ENCODE results near the gene GDPD2.

The GDPD2 gene

DNA sequence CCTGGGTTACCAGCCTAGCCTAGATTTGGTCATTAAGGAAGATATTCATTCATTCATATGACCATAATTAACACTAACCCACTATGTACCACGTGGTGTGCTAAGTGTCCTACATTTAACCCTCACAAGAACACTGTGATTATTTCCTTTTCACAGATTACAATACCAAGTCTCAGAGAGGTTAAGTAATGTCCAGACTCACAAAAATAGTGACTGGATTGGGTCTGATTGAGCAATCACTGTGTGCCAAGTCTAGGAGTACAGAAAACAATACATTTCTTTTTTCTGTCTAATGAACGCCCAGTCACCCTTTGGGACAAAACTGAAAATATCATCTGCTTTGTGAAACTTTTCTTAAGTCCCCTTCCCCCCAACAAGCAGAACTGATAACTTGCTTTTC lies 13.9 kb downstream of the GDPD2 start:
- DNase-seq (ENCODE audit: low read depth in 2 of 2): no peak

- DNase-seq (ENCODE audit: low read depth in 2 of 2): no peak
Measured at GRCh38 chrX:70437921-70438665, 15.0 kb downstream of the GDPD2 start.

- no peak for DNase-seq (ENCODE audit: low read depth in 2 of 2)
Measured at GRCh38 chrX:70439016-70439415, 15.9 kb downstream of the GDPD2 start.

DNA sequence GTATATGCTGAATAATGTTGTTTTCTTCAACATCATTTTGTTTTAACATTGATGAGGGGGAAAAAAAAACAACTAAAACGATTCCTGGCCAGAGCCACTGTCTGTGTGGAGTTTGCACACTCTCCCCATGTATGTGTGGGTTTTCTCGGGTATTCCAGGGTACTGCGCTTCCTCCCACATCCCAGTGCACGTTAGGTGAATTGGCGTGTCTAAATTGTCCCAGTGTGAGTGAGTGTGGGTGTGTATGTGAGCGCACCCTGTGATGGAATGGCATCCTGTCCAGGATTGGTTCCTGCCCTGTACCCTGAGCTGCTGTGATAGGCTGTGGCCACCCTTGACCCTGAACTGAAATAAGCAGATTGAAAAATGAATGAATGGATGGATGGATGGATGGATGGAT lies 19.1 kb downstream of the GDPD2 start:
- DNase-seq (ENCODE audit: low read depth in 2 of 2): no peak

DNA sequence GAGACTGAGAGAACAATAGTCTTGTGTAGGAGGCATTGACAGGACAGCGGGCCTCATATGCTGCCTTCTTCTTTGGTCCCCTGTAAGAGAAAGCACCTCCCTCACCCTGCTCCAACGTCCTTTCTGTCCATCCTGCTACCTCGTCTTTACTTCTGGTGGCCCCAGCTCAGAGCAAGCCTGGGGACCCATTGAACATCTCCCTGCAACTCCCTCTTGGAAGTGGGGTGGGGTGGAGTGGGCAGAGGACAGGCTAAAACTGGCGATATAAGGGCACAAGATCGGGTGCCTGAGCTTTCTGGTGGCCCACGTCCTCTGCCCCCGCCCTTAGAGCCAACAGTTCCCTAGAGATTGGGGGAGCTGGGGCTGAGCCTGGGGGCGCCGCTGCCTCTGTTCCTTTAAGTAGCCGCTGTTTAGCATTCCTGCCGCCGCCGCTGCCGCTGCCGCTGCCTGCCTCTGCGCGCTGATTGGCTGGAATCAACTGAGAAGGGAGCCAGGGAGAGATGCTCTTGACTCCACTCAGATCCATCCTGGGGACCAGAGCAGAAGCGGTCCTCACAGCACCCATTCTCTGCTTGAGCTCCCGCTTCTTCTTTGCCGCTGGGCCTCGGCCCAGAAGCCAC lies 21.3 kb downstream of the GDPD2 start, which contains the start of gene DLG3:
Gene DLG3 (plus strand): TSS at position 510 of the 620 bp plus-strand sequence. CDS start 367 bp downstream, outside the sequence.
- no peak for DNase-seq (ENCODE audit: low read depth in 2 of 2)

GRCh38 chrX:70444946-70445656 lies 22.0 kb downstream of the GDPD2 start:
- no peak for DNase-seq (ENCODE audit: low read depth in 2 of 2)

DNA sequence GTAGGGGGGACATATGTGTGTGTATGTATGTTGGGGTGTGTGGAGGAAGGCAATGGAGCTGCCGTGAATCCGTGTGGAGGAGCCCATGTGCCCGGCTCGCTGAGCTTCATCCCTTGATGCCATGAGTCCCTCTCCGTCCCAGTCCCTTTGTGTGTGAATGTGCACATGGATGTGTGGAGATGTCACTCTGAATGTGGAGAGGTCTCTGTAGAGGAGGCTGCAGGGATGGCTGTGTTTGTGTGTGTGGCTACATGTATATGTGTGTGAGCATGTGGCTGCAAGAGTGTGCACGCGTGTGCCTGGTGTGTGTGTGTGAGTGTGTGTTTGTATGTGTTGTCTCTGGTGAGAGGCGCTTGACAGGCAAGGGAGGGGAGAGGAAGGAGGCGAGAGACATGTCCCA lies 22.8 kb downstream of the GDPD2 start:
- no peak for DNase-seq (ENCODE audit: low read depth in 2 of 2)

DNA sequence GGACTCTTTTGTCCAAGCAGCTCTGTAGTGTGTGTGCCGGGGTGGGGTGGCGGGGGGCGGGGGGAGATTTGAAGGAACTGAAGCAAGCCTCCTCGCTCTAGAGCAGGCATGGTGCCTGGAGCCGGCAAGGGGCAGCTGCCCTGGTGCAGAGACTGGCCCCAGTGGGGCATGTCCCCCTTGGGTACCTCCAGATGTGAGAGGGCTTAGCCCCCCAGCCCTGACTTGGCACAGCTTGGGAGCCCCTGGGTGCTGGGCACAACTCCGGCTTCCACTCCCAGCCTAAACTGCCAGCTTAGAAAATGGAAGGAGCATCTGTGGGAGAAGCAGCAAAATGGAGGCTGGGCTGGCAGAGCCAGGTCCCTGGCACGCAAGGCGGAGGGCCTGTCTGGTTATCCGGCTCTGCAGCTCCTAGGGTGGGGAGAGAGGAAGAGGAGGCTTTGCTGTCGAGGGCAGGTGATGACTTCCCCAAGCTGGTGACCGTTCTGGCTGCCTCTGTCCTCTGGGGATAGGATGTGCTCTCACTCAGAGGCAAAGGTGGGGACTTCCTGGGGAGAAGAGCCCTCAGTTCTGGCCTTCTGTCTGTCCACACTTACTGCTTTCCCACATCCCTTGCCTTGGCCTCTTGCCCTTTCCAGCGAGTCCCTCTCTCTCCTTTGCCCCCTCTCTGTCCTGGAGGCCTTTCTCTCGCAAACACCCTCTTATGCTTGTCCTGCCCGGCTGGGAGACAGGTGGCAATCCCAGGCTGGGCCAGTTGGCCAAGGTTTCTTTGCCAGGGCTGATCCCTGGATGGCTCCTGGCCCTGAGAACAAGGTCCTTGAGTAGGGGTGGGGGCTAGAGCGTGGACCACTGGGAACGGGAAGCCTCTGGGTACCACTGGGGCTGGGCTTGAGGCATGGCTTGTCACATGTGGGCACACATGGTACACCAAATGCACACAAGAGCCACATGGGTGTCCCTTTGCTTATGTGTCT lies 23.6 kb downstream of the GDPD2 start:
- no peak for DNase-seq (ENCODE audit: low read depth in 2 of 2)

GRCh38 chrX:70449457-70449966 lies 26.4 kb downstream of the GDPD2 start:
- DNase-seq (ENCODE audit: low read depth in 2 of 2): no peak

DNA sequence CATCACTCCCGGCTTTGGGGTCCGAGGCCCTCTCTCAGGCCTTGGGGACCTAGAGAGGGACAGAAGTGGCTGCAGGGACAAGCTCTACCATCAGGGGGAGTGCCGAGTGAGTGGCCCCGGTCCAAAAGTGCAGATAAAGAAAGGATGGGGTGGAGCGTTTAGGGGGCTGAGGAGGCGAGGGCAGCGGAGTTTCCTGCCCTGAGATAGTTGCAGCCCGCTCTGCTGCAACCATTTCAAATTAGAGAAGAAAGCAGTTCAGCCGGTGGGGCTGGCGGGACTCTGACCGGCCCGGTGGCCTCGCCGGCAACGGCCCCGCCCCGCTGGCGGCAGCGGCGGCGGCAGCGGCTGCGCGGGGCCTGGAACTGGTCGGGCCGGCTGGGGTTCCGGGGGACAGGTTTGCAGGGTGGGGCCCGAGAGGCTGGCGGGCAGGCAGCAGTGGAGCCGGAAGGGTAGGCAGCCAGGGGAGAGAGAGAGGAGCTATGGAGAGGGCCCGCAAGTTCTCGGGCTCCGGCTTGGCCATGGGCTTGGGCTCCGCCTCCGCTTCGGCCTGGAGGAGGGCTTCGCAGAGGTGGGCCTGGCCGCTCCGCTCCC lies 29.1 kb downstream of the GDPD2 start:
- no peak for DNase-seq (ENCODE audit: low read depth in 2 of 2)

DNA sequence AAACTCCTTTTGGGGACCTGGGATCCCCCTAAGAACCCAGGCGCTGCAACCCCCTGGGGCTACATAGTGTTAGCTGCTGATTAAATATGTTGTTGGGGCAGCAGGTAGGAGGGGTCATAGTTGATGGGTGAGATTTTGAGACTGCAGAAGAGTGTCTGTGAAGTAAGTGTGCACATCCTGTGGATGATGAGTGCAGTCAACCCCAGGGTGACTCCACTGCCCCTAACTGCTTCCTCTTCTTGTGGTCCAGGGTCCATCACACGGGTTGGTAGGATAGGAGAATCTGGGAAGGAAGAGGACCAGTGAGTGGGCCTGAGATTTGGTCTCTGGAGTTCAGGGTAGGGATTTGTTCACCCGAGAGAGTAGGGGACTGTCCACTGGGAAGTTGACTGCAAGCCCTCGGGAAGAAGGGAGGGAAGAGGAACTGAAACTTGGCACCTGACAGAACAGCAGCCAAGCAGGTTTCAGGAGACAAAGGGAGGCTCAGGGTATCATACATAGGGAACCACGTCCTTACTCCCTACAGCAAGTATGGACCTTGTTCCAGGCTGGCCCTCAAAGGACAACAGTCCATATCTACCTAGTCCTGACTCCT lies 30.0 kb downstream of the GDPD2 start:
- DNase-seq (ENCODE audit: low read depth in 2 of 2): no peak

DNA sequence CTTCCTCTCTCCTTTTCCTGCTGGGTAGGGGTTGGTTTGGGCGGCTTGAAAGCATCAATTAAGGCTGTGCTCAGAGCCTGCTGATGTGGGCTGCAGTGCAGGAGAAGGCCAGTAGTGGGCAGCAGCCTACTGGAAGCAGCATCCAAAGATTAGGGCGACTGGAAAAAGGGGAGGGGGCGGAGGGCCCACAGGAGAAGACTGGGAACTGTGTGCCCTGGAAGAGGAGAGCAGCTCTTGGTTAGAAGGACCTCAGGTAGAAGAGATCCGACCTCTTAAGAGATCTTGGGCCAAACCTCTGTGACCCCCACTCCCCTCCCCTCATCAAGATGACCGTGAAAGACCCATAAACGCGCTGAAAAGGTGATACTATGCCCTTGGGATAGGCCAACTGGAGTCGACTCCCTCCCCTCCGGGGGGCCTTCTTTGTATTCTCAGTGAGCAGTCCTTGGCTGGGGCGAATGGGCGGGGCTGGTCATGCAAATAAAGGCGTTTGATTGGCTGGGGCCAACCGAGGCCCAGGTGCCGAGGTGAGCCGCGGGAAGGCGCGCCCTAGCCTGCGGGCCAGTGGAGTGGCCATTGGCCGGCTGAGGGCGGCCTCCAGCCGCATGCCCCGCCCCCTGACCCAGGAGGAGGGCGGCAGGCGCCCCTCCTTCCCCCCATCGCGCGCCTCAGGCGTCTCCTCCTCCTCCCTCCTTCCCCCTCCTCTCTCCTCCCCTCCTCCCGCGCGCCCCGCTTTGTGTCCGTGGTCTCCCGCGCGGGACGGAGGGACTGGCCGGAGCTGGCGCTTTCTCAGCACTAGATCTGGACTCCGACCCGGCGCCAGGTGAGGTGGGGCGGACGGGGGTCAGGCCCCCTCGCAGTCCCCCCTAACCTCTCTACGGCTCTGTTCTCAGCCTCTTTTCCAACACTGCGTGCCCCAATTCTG lies 31.6 kb downstream of the GDPD2 start:
- no peak for DNase-seq (ENCODE audit: low read depth in 2 of 2)

- DNase-seq (ENCODE audit: low read depth in 2 of 2): no peak
Measured at GRCh38 chrX:70455366-70456202, 32.5 kb downstream of the GDPD2 start.

GRCh38 chrX:70456256-70456655 lies 33.1 kb downstream of the GDPD2 start:
- no peak for DNase-seq (ENCODE audit: low read depth in 2 of 2)

DNA sequence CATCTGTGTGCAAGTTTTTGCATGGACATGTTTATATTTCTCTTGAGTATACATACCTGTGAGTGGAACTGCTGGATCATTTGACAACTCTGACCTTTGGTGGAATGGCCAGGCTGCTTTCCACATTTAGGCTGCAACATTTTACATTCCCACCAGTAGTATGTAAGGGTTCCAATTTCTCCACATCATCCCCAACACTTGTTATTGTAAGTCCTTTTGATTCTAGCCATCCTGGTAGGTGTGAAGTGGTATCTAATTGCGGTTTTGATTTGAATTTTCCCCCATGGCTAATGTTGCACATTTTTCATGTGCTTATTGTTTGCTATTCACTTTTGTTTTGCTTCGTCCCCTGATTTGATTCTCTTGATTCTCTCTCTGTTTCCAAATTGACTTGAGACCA lies 37.9 kb downstream of the GDPD2 start:
- DNase-seq (ENCODE audit: low read depth in 2 of 2): no peak

DNA sequence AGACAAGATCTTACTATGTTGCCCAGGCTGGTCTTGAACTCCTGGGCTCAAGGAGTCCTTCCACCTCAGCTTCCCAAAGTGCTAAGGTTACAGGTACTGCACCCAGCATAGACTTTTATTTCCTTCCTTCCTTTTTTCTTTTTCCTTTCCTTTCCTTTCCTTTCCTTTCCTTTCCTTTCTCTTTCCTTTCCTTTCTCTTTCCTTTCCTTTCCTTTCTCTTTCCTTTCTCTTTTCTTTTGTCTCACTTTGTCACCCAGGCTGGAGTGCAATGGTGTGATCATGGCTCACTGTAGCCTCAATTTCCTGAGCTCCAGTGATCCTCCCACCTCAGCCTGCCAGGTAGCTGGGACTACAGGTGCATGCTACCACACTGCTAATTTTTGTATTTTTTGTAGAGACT lies 40.9 kb downstream of the GDPD2 start:
- DNase-seq (ENCODE audit: low read depth in 2 of 2): no peak

GRCh38 chrX:70466968-70467367 lies 43.9 kb downstream of the GDPD2 start:
- no peak for DNase-seq (ENCODE audit: low read depth in 2 of 2)

GRCh38 chrX:70468709-70469108 lies 45.6 kb downstream of the GDPD2 start:
- no peak for DNase-seq (ENCODE audit: low read depth in 2 of 2)

DNA sequence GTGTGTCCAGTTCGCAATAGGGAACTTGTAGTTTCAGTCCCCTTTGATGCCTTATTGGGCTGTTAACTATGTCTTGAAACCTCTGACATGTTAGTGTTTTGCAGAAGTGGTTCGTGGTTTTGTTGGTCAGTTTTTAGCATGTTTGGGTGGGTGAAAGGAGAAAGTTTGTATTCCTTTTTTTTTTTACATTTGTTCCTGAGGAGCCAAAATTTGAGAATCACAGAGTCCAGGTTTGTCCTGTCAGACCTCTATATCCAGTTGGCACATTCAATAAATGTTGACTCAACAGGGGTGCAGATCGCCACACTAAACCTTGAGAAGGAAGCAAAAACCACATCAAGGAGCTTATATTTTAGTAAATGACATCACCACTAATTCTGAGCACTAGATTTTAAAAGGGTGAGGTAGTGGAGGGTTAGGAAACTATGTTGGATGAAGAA lies 47.8 kb downstream of the GDPD2 start:
- no peak for DNase-seq (ENCODE audit: low read depth in 2 of 2)

Measured in stimulated activated CD8-positive, alpha-beta memory T cell treated with anti-CD3 and anti-CD28 coated beads, Interleukin-15, amount 100 ng/mL, for 4 hours (primary cell).